ENCODE data around the gene ORC3.

DNA sequence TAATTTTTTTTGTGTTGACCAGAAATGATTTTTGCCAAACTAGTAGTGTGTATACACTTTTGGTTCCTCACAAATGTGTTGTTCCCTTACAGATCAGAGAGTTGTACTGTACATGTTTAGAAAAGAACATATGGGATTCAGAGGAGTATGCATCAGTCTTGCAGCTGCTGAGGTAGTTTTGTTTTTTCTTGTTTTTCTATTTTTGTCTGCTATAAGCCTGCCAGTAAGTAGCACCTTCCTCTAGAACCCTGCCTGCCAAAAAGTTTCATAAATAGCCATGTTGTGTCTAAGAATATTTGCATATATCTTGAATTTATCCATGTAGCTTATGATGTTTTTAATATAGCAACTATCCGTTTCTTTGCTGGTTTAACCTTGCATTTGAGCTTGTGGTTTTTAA is 46.4 kb downstream of the ORC3 start:
- TF ChIP-seq ZFX (IDR thresholded peaks at IDR 0.05; ENCODE audit: borderline replicate concordance) (no peak), CTCF (IDR thresholded peaks at IDR 0.05) (no peak)

All from 22Rv1 (cell line).